ENCODE results near the gene HES1. TPM values are rescaled to one million over a fixed set of nuclear protein-coding genes. Genes with fewer than 3 reads are reported as not detected.
A peak's percentile ranks its signal among the peaks of the same experiment; 100 is the strongest.

HES1 gene
- polyA plus RNA-seq, 1 donor (not counting 4 experiments of a cell fraction or from before 2014, with no cell fraction given), result 138 TPM

- peak overlapping the region in 1 of 3 experiments; percentile 61 for H3K4me3 ChIP-seq (ENCODE audit: control insufficient read depth in 2 of 3, extremely low read depth in 1 of 3, insufficient read depth in 2 of 3, low read depth in 1 of 3, low read length in 3 of 3)
- no peaks in the 10 kb centered on the region for H3K9me3 ChIP-seq (ENCODE audit: control insufficient read depth, low read depth, low read length)
- H3K27me3 ChIP-seq (ENCODE audit: control insufficient read depth, extremely low read depth, insufficient read depth, low read length), result no peaks in the 10 kb centered on the region
- no peak for TF ChIP-seq CTCF (optimal IDR thresholded peaks at IDR 0.05 in 1 of 3, IDR thresholded peaks at IDR 0.05 in 1 of 3, conservative IDR thresholded peaks at IDR 0.05 in 1 of 3; ENCODE audit: extremely low read depth in 1 of 3, insufficient read depth in 2 of 3, low read length in 3 of 3)
- no peak for TF ChIP-seq EZH2 (IDR thresholded peaks at IDR 0.05; ENCODE audit: low read length)
- H3K9ac ChIP-seq (ENCODE audit: control insufficient read depth, extremely low read depth, insufficient read depth, low read length), result peak overlapping the region; percentile 80
- no peaks in the 10 kb centered on the region for H4K20me1 ChIP-seq (ENCODE audit: control insufficient read depth, extremely low read depth, insufficient read depth, low read length)
- no peak overlapping the region for H2AFZ ChIP-seq (ENCODE audit: control insufficient read depth, low read length)
- FAIRE-seq, result no peak
- H3K27ac ChIP-seq (ENCODE audit: control insufficient read depth, insufficient read depth, low read length), result peak overlapping the region; percentile 71
- H3K4me2 ChIP-seq (ENCODE audit: control insufficient read depth, extremely low read depth, insufficient read depth, low read depth, low read length), result peak overlapping the region; percentile 85
- DNase-seq (ENCODE audit: low read depth, low spot score), result no peak
- dilution Hi-C loops (cut with MboI; ENCODE audit: extremely low pct_ligation_motif_present, low sequenced_read_pairs), result no loop called here
- H3K36me3 ChIP-seq (ENCODE audit: control insufficient read depth in 2 of 2, extremely low read depth in 1 of 2, insufficient read depth in 2 of 2, low read length in 2 of 2), result no peaks in the 10 kb centered on the region
- H3K4me1 ChIP-seq (ENCODE audit: control insufficient read depth, extremely low read depth, insufficient read depth, low read length), result peaks cover 41% of the 10 kb centered on the region
- peaks cover 14% of the 10 kb centered on the region for H3K79me2 ChIP-seq (ENCODE audit: control insufficient read depth, insufficient read depth, low read length)
- no peaks in the 10 kb centered on the region for H3K9me1 ChIP-seq (ENCODE audit: control insufficient read depth, extremely low read depth, insufficient read depth, low read length)
These were observed 2.2 kb upstream of the HES1 start for GRCh38 chr3:194133661-194134230.

- Histone ChIP-seq H3K4me2 (ENCODE audit: control insufficient read depth, extremely low read depth, insufficient read depth, low read depth, low read length) (peak overlapping the region; percentile 89), H3K27me3 (ENCODE audit: control insufficient read depth, extremely low read depth, insufficient read depth, low read length) (no peaks in the 10 kb centered on the region), H3K27ac (ENCODE audit: control insufficient read depth, insufficient read depth, low read length) (peak overlapping the region; percentile 98), H3K4me1 (ENCODE audit: control insufficient read depth, extremely low read depth, insufficient read depth, low read length) (peaks cover 46% of the 10 kb centered on the region), H3K36me3 (ENCODE audit: control insufficient read depth in 2 of 2, extremely low read depth in 1 of 2, insufficient read depth in 2 of 2, low read length in 2 of 2) (no peaks in the 10 kb centered on the region), H3K79me2 (ENCODE audit: control insufficient read depth, insufficient read depth, low read length) (peaks cover 14% of the 10 kb centered on the region), H2AFZ (ENCODE audit: control insufficient read depth, low read length) (no peak overlapping the region), H3K4me3 (ENCODE audit: control insufficient read depth in 2 of 3, extremely low read depth in 1 of 3, insufficient read depth in 2 of 3, low read depth in 1 of 3, low read length in 3 of 3) (peak overlapping the region; percentile 50 to 59 (median 53)), H3K9me3 (ENCODE audit: control insufficient read depth, low read depth, low read length) (no peaks in the 10 kb centered on the region), H3K9me1 (ENCODE audit: control insufficient read depth, extremely low read depth, insufficient read depth, low read length) (no peaks in the 10 kb centered on the region), H3K9ac (ENCODE audit: control insufficient read depth, extremely low read depth, insufficient read depth, low read length) (peak overlapping the region; percentile 87), H4K20me1 (ENCODE audit: control insufficient read depth, extremely low read depth, insufficient read depth, low read length) (no peaks in the 10 kb centered on the region)
- DNase-seq (ENCODE audit: low read depth, low spot score), result no peak
- dilution Hi-C loops (cut with MboI; ENCODE audit: extremely low pct_ligation_motif_present, low sequenced_read_pairs), result no loop called here
- FAIRE-seq, result no peak
- TF ChIP-seq EZH2 (IDR thresholded peaks at IDR 0.05; ENCODE audit: low read length) (no peak), CTCF (optimal IDR thresholded peaks at IDR 0.05 in 1 of 3, IDR thresholded peaks at IDR 0.05 in 1 of 3, conservative IDR thresholded peaks at IDR 0.05 in 1 of 3; ENCODE audit: extremely low read depth in 1 of 3, insufficient read depth in 2 of 3, low read length in 3 of 3) (no peak)
These were observed 1.7 kb upstream of the HES1 start for GRCh38 chr3:194134231-194134756.

Measured in keratinocyte (primary cell).